ENCODE data around the gene ATG10.
"Not testable (repeated sequence)": the region's sequence is repeated elsewhere in the genome, so short reads cannot be mapped to it uniquely, and the experiment has no call there.

ATG10 gene

DNA sequence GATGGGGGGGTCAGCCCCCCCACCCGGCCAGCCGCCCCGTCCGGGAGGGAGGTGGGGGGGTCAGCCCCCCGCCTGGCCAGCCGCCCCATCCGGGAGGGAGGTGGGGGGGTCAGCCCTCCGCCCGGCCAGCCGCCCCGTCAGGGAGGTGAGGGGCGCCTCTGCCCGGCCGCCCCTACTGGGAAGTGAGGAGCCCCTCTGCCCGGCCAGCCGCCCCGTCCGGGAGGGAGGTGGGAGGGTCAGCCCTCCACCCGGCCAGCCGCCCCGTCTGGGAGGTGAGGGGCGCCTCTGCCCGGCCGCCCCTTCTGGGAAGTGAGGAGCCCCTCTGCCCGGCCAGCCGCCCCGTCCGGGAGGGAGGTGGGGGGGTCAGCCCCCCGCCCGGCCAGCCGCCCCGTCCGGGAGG, 168.0 kb downstream of the ATG10 start:
- not testable (repeated sequence) for DNase-seq

DNA sequence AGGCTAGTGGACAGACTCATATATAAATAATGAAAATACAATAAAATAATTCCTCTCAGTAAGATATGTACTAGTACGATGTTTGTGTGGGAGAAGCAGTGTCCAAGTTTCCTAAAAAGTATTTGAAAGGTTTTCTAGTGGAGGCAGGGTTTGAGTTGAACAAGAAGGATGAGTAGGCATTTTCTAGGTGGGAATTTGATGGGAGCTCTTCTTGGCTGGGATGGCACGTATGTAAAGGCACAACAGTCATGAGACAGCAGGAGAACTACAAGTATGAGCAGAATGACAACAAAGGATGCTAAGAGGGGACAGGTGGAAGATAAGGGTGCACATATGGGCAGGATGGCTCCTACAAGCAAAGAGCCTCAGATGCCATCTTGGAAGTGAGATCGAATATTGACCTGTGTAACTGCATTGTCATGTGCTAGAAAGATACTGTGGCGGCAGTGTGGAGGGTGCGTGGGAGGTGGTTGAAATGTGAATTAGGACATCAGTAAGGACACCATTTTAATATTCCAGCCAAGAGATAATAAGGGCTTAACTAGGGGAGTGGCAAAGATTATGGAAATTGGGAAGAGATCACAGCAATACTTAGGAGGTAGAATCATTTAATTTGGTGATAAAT, 170.5 kb downstream of the ATG10 start:
- DNase-seq: no peak

DNA sequence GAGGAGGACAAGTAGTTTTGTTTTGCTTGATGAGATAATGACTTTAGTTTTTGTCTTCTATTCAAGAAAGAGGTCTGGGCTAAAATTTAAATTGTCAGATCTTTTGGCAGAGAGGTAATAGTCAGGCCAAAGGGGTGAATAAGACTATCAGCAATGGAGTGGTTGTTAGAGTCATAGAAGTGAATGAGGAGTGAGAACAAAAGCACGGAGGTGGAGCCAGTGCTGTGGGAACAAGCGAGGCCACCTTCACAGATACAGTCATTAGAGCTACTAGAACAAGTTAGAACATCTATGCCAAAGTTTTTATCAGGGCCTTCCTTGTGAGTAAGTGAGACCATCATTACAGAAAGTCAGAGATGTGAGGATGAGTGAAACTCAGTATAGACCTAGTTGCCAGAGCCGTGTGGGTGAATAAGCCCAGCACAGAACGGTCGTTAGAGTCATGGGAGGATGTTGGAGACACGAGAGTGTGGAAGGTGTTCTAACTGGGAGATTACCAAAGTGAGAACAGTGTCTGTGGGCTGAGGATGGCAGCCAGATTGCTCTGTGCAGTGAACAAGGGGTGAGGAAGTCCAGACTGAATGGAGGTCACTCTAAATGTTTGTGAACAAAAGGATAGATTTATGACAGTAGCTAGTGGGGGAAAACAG, 171.2 kb downstream of the ATG10 start:
- DNase-seq: no peak

- peak in 2 of 3 donors; percentile 18 to 39 for DNase-seq
Observed at GRCh38 chr5:82147860-82148573, 176.2 kb downstream of the ATG10 start.

GRCh38 chr5:82149434-82149833, 177.6 kb downstream of the ATG10 start:
- DNase-seq: no peak

GRCh38 chr5:82150559-82150958, 178.7 kb downstream of the ATG10 start:
- no peak for DNase-seq

DNA sequence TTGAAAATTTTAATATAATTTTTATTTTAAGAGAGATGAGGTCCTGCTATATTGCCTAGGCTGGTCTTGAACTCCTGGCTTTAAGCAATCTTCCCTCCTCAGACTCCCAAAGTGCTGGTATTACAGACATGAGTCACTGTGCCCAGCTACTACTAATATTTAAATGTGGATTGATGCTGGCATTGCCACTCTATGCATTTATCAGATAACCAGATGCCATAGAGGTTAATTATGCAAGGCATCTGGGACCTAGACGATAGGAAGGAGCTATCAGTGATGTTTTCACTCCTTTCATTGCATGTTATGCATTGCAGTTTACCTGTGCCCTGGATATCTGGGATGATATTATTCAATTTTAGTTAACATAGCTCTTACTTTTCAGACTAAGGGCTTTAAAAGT, 179.4 kb downstream of the ATG10 start:
- DNase-seq: no peak

DNA sequence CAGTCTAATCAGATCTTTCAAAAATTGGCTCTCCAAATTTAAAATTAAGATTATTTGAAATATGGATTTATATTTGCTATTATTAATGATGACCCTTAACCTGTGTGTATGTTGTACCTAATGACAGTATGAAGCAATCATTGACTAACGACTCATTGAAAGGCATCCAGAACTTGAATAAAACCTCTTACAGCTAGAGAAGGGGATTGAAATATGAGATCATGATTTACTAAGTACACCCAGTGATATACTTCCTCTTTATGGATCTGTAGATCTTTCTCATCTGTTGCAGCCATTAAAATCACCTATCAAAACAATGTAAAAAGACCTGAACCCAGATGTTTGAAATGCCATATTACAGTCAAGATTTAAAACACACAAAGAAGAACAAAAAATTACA, 179.8 kb downstream of the ATG10 start:
- no peak for DNase-seq

- DNase-seq: no peak
Observed at GRCh38 chr5:82152978-82153481, 181.2 kb downstream of the ATG10 start.

DNA sequence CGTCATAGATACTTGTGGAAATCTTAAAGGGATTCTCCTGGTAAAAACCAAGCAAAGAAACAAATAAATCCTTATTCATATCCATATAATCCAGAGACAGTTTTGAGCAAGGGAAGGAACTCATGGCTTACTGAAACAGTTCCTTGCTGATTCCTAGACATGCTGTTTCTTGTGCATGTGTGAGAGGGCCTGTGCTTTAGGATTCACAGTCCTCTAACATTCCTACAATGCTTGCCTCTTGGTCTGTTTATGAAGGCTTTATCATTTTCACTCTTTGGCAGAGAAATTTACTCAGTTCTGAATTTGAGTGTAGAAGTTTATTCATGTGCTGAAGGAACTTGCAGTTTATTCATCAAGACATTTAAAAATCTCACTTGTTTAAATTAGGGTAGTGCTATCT, 183.0 kb downstream of the ATG10 start:
- DNase-seq: no peak

- DNase-seq: no peak
Observed at GRCh38 chr5:82155305-82155704, 183.5 kb downstream of the ATG10 start.

DNA sequence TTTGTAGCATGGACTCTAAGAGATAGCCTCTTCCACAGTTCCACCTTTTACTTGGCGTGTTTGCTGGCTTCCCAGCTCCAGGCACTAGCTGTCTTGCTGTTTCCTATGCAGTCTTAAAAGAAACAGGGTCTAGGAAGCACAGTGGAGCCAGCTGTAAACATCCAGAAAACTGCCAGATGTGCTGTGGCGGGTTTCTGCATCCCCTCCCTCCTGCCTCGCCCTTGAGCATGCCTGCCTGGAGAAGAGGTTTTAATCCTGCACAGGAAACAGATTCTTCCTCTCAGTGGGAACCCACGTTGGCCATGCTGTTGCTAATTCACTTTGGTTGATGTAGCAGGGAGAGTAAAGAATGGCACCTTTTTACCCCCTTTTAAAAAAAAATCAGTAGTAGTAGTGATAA, 185.1 kb downstream of the ATG10 start:
- DNase-seq: no peak

- DNase-seq: peak in 2 of 3 donors; percentile 18 to 27
Observed at GRCh38 chr5:82158755-82159413, 187.1 kb downstream of the ATG10 start.

DNA sequence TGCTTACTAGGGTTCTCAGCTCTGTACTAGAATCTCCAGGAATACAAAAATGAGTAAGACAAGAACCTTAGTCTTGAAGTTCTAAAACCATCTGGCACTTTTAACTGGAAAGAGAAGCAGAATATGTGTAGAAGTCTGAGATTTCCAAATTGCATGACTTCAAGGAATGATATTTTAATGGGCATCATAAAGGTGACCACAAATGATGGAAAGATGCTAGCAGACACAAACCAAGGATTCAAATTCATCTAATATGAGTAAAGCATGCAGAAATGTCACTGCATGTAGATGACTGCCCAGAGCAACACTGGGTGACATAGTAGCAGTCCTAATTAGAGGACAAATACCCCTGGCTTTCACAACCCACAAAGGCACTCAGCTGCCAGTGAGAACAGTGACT, 189.1 kb downstream of the ATG10 start:
- no peak for DNase-seq

DNA sequence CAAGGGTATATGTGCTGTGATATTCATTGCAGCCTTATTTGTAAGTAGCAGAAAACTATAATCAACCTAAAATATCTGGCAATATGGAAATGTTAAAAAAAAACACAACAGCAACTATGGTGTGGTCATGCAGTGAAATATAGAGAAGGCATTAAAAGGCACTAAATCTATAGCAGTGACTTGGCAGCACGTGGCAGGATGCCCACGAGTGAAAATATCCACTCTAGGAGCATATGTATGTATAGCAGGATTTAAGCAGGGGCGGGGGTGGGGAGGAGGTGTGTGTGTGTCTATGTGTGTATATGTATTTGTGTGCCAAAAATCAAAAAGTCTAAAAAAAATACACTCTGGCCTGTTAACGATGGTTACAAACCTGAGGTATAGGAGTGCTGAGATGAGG, 190.8 kb downstream of the ATG10 start:
- no peak for DNase-seq

DNA sequence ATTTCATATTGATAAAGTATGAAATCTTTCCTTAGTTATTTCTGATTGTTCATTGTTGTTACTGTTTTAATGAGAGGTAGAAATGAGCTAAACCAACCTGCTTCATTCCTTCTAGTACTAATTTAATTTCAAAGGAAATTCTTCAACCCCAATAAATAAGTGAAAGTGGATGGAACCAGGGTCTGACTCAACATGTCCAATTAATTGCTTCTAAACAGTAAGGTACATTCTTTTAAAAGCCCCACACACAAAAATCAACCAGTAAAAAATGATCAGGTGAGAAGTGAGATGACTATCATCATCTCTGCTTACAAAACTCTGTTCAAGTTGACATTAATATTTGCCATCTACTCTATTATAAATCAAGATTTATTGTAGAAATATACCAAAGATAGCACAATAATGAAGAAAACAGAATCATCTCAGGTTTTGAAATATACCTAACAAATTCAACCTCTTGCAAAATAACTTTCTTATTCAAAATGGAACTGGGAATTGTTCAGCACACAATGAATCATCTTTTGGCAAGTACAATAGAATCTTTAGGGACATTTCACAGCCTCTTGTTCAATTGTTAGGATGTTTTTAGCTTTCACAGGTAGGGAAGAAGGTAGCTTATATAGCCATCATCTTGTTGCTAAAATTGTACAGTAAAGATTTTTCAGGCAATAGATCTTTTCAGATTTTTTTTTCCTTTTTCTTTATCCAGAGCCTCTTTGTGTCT, 191.8 kb downstream of the ATG10 start:
- no peak for DNase-seq

- no peak for DNase-seq
Observed at GRCh38 chr5:82164176-82164976, 192.6 kb downstream of the ATG10 start.

GRCh38 chr5:82164977-82165713, 193.3 kb downstream of the ATG10 start:
- no peak for DNase-seq

DNA sequence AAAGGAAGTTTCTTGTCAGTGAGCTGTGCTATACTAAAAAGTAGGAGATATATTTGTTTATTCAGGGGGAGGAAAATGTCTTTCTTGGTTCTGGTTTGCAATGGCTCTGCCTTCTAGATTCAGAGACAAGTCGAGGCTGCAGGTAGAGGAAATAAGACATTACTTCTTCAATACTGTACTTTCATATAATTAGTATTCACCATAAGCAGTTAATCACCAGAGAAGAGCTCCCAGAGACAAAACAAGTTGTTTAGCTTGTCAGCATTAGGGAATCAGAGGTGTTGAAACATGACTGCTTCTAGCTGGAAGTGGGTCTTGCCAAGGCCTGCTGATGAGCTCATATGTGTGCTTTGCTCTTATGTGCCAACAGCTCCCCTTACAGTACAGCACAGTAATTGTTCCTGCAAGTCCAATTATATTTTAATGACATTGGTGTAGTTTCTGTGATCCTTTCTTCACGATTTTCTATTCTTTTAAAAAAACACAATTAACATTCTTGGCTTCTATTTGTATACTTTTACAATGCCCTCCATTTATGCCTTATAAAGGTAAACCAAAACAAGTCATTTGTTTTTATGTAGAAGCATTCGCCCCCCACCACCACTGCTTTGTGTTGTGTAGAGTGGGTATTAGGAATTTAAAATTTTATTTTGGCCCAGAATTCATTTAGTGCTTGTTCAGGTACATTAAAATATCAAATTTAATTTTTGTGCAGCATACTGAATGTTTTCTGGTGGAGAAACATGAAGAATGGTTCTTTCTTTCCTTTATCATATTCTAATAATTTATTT, 194.1 kb downstream of the ATG10 start:
- DNase-seq: peak; percentile 75 to 88 (median 83)

- DNase-seq: no peak
Observed at GRCh38 chr5:82167372-82167935, 195.6 kb downstream of the ATG10 start.

Data from suppressor macrophage treated with lipopolysaccharide for 1 hour (primary cell).